Panc1 (cell line): ENCODE measurements around the gene DCAF6. TPM values are rescaled to one million over a fixed set of nuclear protein-coding genes. Genes with fewer than 3 reads are reported as not detected.

ENCODE experiments used
- ATAC-seq: fragments of 200-7000 bp; cut with Tn5 transposase; 2 replicates; pipeline ENCODE4 v1.9.1; 2020; ENCODE audit warnings: mild to moderate bottlenecking, moderate library complexity
- BruUV-seq: library from RNA; stranded (reverse); fragments of 400-500 nt; replicated peaks from 2 replicates; lab custom pipeline; 2021; lab: Mats Ljungman, UMichigan
- CTCF ChIA-PET: fragments of 300-600 bp; sonication (Branson Sonifier 250); formaldehyde crosslinking; loops from one replicate; lab custom pipeline; 2022; ENCODE audit warnings: antibody characterized with exemption; lab: Charles Lee
- POLR2A ChIA-PET: fragments of 300-600 bp; sonication (Branson Sonifier 250); formaldehyde crosslinking; loops from one replicate; lab custom pipeline; 2022; ENCODE audit warnings: antibody characterized with exemption; lab: Charles Lee
- DNase-seq: peaks from one replicate; pipeline ENCODE4 v3.0.0-alpha.2; 2010; ENCODE audit warnings: low read depth, low spot score
- H3K27ac ChIP-seq: 2 replicates; pipeline ENCODE4 v1.5.1; 2011; ENCODE audit warnings: mild to moderate bottlenecking, low read length, inconsistent platforms
- H3K27me3 ChIP-seq: fragments of 200-500 bp; sonication (Bioruptor generic); 2 replicates; pipeline ENCODE4 v1.6.0; 2014; ENCODE audit warnings: low read length, inconsistent platforms; ENCODE audit not compliant: control insufficient read depth, insufficient read depth
- H3K36me3 ChIP-seq: fragments of 200-500 bp; sonication (Bioruptor generic); 2 replicates; pipeline ENCODE4 v1.5.1; 2014; ENCODE audit warnings: inconsistent platforms, mild to moderate bottlenecking, low read length, moderate library complexity; ENCODE audit not compliant: control insufficient read depth, insufficient read depth
- H3K4me1 ChIP-seq: 2 replicates; pipeline ENCODE4 v1.5.1; 2011; ENCODE audit warnings: inconsistent platforms, mild to moderate bottlenecking, low read length, moderate library complexity; ENCODE audit not compliant: control insufficient read depth, insufficient read depth
- H3K4me3 ChIP-seq, 2 experiments: 2 replicates each; pipeline ENCODE4 v1.5.1; 2011 to 2012; ENCODE audit warnings: low read depth in 2 of 2, low read length in 2 of 2, mild to moderate bottlenecking in 2 of 2, inconsistent platforms in 1 of 2, moderate library complexity in 1 of 2
- H3K9me3 ChIP-seq: fragments of 200-500 bp; sonication (Bioruptor generic); 2 replicates; pipeline ENCODE4 v1.5.1; 2014; ENCODE audit warnings: low read depth, mild to moderate bottlenecking, inconsistent platforms, low read length, moderate library complexity; ENCODE audit not compliant: control insufficient read depth, insufficient read depth
- POLR2AphosphoS5 ChIP-seq: IDR thresholded peaks from 2 replicates; pipeline ENCODE4 v1.6.1; 2012; ENCODE audit warnings: mild to moderate bottlenecking, low read depth, low read length, moderate library complexity
- SIN3A ChIP-seq: IDR thresholded peaks from 2 replicates; pipeline ENCODE4 v1.6.1; 2012; ENCODE audit warnings: low read depth, mild to moderate bottlenecking, low read length, moderate library complexity, borderline replicate concordance; ENCODE audit not compliant: insufficient read depth
- TCF7L2 ChIP-seq: IDR thresholded peaks from 2 replicates; pipeline ENCODE4 v1.6.1; 2011; ENCODE audit warnings: mild to moderate bottlenecking, low read depth, low read length, inconsistent platforms
- in situ Hi-C: cut with HindIII; loops from 2 replicates; pipeline ENCODE4 v1.10.0; 2016; ENCODE audit warnings: low sequenced_read_pairs, low pct_unique_long_range_greater_than_20kb
- intact Hi-C: fragments of 100-400 bp; cut with micrococcal nuclease; formaldehyde crosslinking; loops from one replicate; pipeline ENCODE4 v1.10.0; 2022; ENCODE audit not compliant: unreplicated experiment
- total RNA-seq: library from RNA; stranded (reverse); gene quantifications from one replicate; pipeline ENCODE4 v1.2.1, GENCODE V29; 2021; ENCODE audit not compliant: unreplicated experiment
- TF ChIP-seq, protein P1 (sequence below): fragments of 450-650 bp; IDR thresholded peaks from 2 replicates; pipeline ENCODE4 v1.5.1; 2017; ENCODE audit warnings: mild to moderate bottlenecking
- TF ChIP-seq, protein P2 (sequence below), 2 experiments: IDR thresholded peaks; 2 replicates each; pipeline ENCODE4 v1.6.1; 2011 to 2012; ENCODE audit warnings: low read depth in 2 of 2, control low read depth in 1 of 2, low read length in 1 of 2, mild to moderate bottlenecking in 1 of 2, moderate library complexity in 1 of 2; ENCODE audit not compliant: insufficient read depth in 1 of 2

Gene DCAF6
- total RNA-seq, 1 experiment from 2014 or later = 67.7 TPM

DNA sequence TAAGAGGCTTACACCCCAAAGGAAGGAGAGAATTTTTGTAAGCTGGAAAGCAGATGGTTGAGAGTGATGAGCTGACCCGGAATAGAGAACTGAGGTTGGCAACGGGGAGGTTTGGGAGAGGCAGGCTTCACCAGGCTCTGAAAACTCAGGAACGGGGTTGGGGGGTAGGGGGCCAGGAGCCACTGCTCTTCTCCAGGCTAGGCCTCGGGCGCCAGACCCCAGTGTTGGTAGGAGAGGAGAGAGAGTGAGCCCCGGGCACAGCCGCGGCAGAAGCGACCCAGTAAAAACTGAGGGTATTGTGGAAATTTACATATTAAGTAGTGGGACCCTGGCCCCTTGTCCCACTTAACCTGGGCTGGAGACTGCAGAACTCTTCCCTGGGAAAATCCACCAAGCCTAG is 154.6 kb downstream of the DCAF6 start:
- H3K36me3 ChIP-seq = no peaks in the 10 kb centered on the region
- ATAC-seq = no peak
- POLR2A ChIA-PET = no interaction called here
- H3K4me3 ChIP-seq = no peak overlapping the region
- H3K27me3 ChIP-seq = peaks cover 3% of the 10 kb centered on the region; the same call in 1 of the 2 replicates
- no peak for DNase-seq
- CTCF ChIA-PET = no interaction called here
- TF ChIP-seq TCF7L2 (no peak), POLR2AphosphoS5 (no peak)
- TF ChIP-seq, protein P1, sequence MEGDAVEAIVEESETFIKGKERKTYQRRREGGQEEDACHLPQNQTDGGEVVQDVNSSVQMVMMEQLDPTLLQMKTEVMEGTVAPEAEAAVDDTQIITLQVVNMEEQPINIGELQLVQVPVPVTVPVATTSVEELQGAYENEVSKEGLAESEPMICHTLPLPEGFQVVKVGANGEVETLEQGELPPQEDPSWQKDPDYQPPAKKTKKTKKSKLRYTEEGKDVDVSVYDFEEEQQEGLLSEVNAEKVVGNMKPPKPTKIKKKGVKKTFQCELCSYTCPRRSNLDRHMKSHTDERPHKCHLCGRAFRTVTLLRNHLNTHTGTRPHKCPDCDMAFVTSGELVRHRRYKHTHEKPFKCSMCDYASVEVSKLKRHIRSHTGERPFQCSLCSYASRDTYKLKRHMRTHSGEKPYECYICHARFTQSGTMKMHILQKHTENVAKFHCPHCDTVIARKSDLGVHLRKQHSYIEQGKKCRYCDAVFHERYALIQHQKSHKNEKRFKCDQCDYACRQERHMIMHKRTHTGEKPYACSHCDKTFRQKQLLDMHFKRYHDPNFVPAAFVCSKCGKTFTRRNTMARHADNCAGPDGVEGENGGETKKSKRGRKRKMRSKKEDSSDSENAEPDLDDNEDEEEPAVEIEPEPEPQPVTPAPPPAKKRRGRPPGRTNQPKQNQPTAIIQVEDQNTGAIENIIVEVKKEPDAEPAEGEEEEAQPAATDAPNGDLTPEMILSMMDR = no peak
- peaks cover 5% of the 10 kb centered on the region for H3K4me1 ChIP-seq
- no peaks in the 10 kb centered on the region for H3K9me3 ChIP-seq
- intact Hi-C loops (no loop called here), in situ Hi-C loops (no loop called here)
- H3K27ac ChIP-seq = no peak overlapping the region
- BruUV-seq = no TSS peak

DNA sequence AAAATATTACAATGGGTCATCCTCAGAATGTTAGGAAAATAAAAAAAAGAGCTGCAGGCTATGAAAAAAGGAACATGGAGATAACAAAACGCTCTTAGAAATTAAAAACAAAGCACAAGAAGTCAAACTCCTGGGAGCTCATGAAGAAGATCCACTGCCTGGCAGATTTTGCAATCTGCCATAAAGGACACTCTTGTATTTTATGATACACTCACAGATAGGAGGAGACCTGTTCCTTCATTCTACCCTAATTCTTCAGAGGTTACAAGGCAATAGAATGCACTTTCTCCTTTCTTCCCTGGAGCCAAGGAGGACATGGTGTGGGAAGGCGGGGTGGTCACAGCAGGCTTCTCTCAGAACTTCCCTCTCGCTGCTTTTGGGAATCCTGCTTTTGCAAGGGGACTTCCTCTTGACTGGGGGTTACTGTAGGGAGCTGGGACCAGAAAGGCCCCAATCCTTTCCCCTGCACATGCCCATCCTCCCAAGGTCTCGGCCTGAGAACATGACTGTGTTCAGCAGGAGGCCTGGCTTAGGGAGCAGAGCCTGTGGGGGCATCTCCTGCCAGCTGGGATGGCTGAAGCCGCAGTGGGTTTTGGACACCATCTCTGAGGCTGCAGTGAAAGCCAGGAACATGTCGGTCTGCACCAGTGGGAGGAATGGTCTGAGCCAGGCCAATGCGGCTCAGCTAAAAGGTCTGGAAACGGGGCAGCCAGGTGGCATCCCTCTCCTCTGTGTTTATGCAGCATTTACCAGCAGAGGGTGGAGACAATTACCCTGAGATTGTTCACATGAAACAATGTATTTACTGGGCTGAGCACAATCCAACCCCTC is 155.5 kb downstream of the DCAF6 start:
- ChIA-PET CTCF (interaction anchor here (1.0 kb wide), 1 partner anchor 10 kb away, joined by 6 read pairs; no protein-coding TSS in a partner anchor), POLR2A (no interaction called here)
- in situ Hi-C loops = no loop called here
- DNase-seq = no peak
- Histone ChIP-seq H3K4me3 (no peak overlapping the region), H3K9me3 (no peaks in the 10 kb centered on the region), H3K36me3 (no peaks in the 10 kb centered on the region), H3K27ac (no peak overlapping the region), H3K4me1 (peaks cover 5% of the 10 kb centered on the region), H3K27me3 (peaks cover 3% of the 10 kb centered on the region; the same call in 1 of the 2 replicates)
- no peak for TF ChIP-seq TCF7L2
- TF ChIP-seq, protein P1 = no peak
- TF ChIP-seq POLR2AphosphoS5 = no peak
- TF ChIP-seq, protein P2, sequence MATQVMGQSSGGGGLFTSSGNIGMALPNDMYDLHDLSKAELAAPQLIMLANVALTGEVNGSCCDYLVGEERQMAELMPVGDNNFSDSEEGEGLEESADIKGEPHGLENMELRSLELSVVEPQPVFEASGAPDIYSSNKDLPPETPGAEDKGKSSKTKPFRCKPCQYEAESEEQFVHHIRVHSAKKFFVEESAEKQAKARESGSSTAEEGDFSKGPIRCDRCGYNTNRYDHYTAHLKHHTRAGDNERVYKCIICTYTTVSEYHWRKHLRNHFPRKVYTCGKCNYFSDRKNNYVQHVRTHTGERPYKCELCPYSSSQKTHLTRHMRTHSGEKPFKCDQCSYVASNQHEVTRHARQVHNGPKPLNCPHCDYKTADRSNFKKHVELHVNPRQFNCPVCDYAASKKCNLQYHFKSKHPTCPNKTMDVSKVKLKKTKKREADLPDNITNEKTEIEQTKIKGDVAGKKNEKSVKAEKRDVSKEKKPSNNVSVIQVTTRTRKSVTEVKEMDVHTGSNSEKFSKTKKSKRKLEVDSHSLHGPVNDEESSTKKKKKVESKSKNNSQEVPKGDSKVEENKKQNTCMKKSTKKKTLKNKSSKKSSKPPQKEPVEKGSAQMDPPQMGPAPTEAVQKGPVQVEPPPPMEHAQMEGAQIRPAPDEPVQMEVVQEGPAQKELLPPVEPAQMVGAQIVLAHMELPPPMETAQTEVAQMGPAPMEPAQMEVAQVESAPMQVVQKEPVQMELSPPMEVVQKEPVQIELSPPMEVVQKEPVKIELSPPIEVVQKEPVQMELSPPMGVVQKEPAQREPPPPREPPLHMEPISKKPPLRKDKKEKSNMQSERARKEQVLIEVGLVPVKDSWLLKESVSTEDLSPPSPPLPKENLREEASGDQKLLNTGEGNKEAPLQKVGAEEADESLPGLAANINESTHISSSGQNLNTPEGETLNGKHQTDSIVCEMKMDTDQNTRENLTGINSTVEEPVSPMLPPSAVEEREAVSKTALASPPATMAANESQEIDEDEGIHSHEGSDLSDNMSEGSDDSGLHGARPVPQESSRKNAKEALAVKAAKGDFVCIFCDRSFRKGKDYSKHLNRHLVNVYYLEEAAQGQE (IDR thresholded peaks at IDR 0.05; ENCODE audit: insufficient read depth in 1 of 2, low read depth in 2 of 2, low read length in 1 of 2) = no peak
- TF ChIP-seq SIN3A = no peak
- BruUV-seq = no TSS peak
- ATAC-seq = no peak
- intact Hi-C loops = no loop called here
